Measurements from ENCODE around the gene MB21D2.
"Not testable (repeated sequence)": the region's sequence is repeated elsewhere in the genome, so short reads cannot be mapped to it uniquely, and the experiment has no call there.

The MB21D2 gene, protein sequence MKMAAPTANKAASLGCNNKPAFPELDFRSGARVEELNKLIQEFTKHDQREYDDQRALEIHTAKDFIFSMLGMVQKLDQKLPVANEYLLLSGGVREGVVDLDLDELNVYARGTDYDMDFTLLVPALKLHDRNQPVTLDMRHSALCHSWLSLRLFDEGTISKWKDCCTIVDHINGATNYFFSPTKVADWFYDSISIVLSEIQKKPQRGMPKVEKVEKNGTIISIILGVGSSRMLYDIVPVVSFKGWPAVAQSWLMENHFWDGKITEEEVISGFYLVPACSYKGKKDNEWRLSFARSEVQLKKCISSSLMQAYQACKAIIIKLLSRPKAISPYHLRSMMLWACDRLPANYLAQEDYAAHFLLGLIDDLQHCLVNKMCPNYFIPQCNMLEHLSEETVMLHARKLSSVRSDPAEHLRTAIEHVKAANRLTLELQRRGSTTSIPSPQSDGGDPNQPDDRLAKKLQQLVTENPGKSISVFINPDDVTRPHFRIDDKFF

DNA sequence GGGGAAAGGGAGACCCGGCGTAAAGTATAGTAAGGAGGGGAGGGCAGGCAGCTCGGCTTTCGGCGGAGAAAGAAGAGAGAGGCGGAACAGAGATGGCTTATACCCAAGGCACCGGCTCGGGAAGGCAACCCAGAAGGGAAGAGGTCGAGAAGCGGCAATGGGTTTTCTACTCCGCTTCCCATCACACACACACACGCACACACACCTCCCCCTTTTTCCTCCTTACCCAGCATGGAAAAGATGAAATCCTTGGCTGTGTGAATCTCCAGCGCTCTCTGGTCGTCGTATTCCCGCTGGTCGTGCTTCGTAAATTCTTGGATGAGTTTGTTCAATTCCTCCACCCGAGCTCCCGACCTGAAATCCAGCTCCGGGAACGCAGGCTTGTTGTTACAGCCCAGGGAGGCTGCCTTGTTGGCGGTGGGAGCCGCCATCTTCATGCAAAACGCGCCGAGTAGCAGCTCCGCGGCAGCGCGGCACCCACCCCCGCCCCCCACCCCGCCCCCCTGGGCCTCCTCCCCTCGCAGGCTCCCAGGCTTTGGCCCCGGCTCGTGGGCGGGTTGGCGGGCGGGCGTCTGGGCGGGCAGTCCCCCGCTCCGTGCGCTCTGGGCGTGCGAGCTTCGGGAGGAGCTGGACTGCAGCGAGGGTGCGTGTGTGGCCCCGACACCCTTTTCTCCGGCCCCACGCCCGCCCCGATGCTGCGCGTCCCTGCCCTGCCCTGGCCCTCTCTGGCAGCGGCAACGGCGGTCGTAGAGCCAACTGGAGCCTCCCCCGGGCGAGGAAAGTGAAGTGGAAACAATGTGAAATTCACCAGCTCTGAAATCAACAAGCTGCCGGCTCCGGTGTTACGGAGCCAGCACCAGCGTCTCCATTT is at the start of gene MB21D2:
Gene MB21D2 (minus strand): TSS at position 453 of the 871 bp plus-strand sequence. CDS start 16 bp downstream, at position 437.
- H3K27me3 ChIP-seq (replicated peaks), result no peaks in the 10 kb centered on the region
- peak within 1 kb of the TSS; percentile 99 for H3K27ac ChIP-seq

DNA sequence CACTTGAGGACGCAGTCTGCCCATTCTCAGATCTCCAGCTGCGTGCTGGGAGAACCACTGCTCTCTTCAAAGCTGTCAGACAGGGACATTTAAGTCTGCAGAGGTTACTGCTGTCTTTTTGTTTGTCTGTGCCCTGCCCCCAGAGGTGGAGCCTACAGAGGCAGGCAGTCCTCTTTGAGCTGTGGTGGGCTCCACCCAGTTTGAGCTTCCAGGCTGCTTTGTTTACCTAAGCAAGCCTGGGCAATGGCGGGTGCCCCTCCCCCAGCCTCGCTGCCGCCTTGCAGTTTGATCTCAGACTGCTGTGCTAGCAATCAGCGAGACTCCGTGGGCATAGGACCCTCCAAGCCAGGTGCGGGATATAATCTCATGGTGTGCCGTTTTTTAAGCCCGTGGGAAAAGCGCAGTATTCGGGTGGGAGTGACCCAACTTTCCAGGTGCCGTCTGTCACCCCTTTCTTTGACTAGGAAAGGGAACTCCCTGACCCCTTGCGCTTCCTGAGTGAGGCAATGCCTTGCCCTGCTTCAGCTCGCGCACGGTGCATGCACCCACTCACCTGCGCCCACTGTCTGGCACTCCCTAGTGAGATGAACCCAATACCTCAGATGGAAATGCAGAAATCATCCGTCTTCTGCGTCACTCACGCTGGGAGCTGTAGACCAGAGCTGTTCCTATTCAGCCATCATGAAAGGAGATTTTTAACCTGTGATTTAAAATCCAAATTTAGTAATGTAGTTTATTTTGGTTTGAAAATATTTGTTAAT is 47.5 kb upstream of the MB21D2 start:
- in situ Hi-C loops (cut with HindIII; ENCODE audit: low pct_ligation_motif_present, low sequenced_read_pairs); H3K27me3 ChIP-seq (replicated peaks); H3K4me3 ChIP-seq (ENCODE audit: low read depth, low read length); H3K27ac ChIP-seq; H3K36me3 ChIP-seq (replicated peaks); DNase-seq: not testable (repeated sequence)

More for the DNA sequence above, at the start of gene MB21D2:
- Histone ChIP-seq H3K36me3 (replicated peaks) (no peaks in the 10 kb centered on the region), H3K4me3 (ENCODE audit: low read depth, low read length) (peak within 1 kb of the TSS; percentile 94)
- peak; percentile 72 for DNase-seq
- in situ Hi-C loops (cut with HindIII; ENCODE audit: low pct_ligation_motif_present, low sequenced_read_pairs), result no loop called here
- TF ChIP-seq, protein P1, sequence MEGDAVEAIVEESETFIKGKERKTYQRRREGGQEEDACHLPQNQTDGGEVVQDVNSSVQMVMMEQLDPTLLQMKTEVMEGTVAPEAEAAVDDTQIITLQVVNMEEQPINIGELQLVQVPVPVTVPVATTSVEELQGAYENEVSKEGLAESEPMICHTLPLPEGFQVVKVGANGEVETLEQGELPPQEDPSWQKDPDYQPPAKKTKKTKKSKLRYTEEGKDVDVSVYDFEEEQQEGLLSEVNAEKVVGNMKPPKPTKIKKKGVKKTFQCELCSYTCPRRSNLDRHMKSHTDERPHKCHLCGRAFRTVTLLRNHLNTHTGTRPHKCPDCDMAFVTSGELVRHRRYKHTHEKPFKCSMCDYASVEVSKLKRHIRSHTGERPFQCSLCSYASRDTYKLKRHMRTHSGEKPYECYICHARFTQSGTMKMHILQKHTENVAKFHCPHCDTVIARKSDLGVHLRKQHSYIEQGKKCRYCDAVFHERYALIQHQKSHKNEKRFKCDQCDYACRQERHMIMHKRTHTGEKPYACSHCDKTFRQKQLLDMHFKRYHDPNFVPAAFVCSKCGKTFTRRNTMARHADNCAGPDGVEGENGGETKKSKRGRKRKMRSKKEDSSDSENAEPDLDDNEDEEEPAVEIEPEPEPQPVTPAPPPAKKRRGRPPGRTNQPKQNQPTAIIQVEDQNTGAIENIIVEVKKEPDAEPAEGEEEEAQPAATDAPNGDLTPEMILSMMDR (IDR thresholded peaks at IDR 0.05; ENCODE audit: low read depth, low read length, missing control alignments), result no peak

DNA sequence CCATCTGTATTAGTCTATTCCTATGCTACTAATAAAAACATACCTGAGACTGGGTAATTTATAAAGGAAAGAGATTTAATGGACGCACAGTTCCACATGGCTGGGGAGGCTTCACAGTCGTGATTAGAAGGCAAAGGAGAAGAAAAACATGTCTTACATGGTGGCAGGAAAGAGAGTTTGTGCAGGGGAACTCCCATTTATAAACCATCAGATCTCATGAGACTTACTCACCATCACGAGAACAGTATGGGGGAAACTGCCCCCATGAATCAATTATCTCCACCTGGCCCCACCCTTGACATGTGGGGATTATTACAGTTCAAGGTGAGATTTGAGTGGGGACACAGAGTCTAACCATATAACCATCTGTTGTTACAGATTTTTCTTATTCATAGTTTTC is 42.1 kb upstream of the MB21D2 start:
- in situ Hi-C loops (cut with HindIII; ENCODE audit: low pct_ligation_motif_present, low sequenced_read_pairs), result no loop called here
- Histone ChIP-seq H3K36me3 (replicated peaks) (no peaks in the 10 kb centered on the region), H3K27me3 (replicated peaks) (no peaks in the 10 kb centered on the region), H3K4me3 (ENCODE audit: low read depth, low read length) (no peak overlapping the region), H3K27ac (no peak overlapping the region)
- TF ChIP-seq, protein P1 (IDR thresholded peaks at IDR 0.05; ENCODE audit: low read depth, low read length, missing control alignments), result no peak
- DNase-seq, result no peak

DNA sequence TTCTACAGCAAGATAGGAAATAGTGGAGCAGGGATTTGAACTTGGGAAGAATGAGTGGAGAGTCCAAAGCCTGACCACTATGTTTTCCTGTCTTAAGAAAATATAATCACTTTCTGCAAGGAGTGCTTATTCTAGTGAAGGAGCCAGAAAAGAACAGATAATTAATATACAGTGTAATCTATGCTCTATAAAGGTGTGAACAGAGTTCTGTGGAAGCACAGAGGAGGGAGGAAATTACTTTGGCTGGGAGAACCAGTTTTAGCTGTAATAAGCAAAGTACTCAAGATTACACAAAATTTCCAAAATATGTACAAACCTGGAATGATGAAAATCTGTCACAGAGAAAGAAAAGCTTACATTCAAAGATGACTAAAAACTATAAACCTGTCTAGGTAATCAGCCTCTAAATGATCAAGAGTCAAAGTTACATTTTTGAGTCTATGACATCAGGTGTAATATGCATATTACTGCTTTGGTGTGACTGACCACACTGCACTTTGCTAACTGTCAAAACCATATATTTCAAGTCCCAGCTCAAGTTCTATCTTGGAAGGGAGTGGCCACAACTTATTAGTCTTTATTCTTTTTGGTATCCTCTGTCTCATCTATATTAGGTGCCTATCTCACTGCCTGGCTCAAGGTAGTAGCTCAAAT is 40.7 kb upstream of the MB21D2 start:
- Histone ChIP-seq H3K27me3 (replicated peaks) (no peaks in the 10 kb centered on the region), H3K4me3 (ENCODE audit: low read depth, low read length) (no peak overlapping the region), H3K36me3 (replicated peaks) (no peaks in the 10 kb centered on the region), H3K27ac (peak overlapping the region; percentile 79)
- DNase-seq, result no peak
- in situ Hi-C loops (cut with HindIII; ENCODE audit: low pct_ligation_motif_present, low sequenced_read_pairs), result no loop called here
- TF ChIP-seq, protein P1 (IDR thresholded peaks at IDR 0.05; ENCODE audit: low read depth, low read length, missing control alignments), result no peak

DNA sequence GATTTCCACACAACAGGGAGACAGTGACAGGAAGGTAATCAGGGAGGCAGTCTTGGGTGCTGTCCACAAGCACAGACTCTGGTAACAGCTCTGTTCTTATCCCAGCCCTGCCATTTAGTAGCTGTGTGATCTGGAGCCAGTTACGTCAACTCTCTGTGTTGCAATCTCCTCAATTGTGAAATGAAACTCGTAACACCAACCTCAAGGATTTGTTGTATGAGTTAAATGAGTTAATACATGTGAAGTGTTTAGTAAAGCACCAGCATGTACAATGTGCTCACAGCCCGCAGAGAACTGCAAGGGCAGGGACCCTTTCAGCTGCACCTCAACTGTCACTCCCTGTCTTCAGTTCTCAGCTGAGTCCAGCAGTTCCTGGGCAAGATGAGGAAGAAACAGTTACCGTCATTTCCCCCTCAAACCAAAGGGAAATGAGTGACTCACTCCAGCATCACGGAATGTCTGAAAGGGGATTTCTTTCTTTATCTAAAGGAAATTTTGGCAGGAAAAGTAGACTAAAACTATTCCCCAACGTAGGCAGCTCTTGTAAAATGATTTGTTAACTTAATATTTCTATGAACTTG is 39.9 kb upstream of the MB21D2 start:
- DNase-seq, result peak; percentile 86
- peak overlapping the region; percentile 79 for H3K27ac ChIP-seq
- H3K36me3 ChIP-seq (replicated peaks), result no peaks in the 10 kb centered on the region
- TF ChIP-seq, protein P1 (IDR thresholded peaks at IDR 0.05; ENCODE audit: low read depth, low read length, missing control alignments), result no peak
- peak overlapping the region; percentile 38 for H3K4me3 ChIP-seq (ENCODE audit: low read depth, low read length)
- in situ Hi-C loops (cut with HindIII; ENCODE audit: low pct_ligation_motif_present, low sequenced_read_pairs), result no loop called here
- H3K27me3 ChIP-seq (replicated peaks), result no peaks in the 10 kb centered on the region

Data from brain microvascular endothelial cell (primary cell).